GM12878 (cell line): ENCODE data around the gene RETREG3. TPM values are rescaled to one million over a fixed set of nuclear protein-coding genes. Genes with fewer than 3 reads are reported as not detected.
A peak's percentile ranks its signal among the peaks of the same experiment; 100 is the strongest.

ENCODE experiments used
- ATAC-seq: fragments of 200-7000 bp; cut with Tn5 transposase; 3 replicates; pipeline ENCODE4 v1.9.1; 2020; ENCODE audit warnings: mild to moderate bottlenecking, moderate library complexity
- BruUV-seq: library from RNA; stranded (reverse); fragments of 400-500 nt; replicated peaks from 2 replicates; lab custom pipeline; 2021; lab: Mats Ljungman, UMichigan
- CTCF ChIA-PET: fragments of 300-600 bp; sonication (Branson Sonifier 250); formaldehyde crosslinking; extraction: SDS; loops from one replicate; lab custom pipeline; 2021; ENCODE audit warnings: inconsistent platforms; lab: Yijun Ruan, JAX
- POLR2A ChIA-PET: fragments of 350-600 bp; formaldehyde crosslinking; extraction: SDS; loops from one replicate; lab custom pipeline; 2021; ENCODE audit warnings: inconsistent platforms; lab: Charles Lee
- RAD21 ChIA-PET: fragments of 300-600 bp; sonication (Branson Sonifier 250); formaldehyde crosslinking; loops from one replicate; lab custom pipeline; 2023; ENCODE audit warnings: antibody characterized with exemption; ENCODE audit not compliant: unreplicated experiment; lab: Charles Lee
- SMC1A ChIA-PET: fragments of 300-600 bp; sonication (Branson Sonifier 250); formaldehyde crosslinking; loops from one replicate; lab custom pipeline; 2023; ENCODE audit not compliant: unreplicated experiment, uncharacterized antibody; lab: Charles Lee
- DNase-seq: peaks from one replicate; pipeline ENCODE4 v3.0.0-alpha.2; 2011; ENCODE audit warnings: low read depth, low spot score
- FAIRE-seq: peaks from 3 replicates; lab custom pipeline; 2011; peaks lifted over from hg19 to GRCh38; lab: Jason Lieb, UNC
- H2AFZ ChIP-seq: 2 replicates; pipeline ENCODE4 v1.6.0; 2011; ENCODE audit warnings: low read depth, low read length, control low read depth; ENCODE audit not compliant: control insufficient read depth
- H3K27ac ChIP-seq: 2 replicates; pipeline ENCODE4 v1.5.1; 2011; ENCODE audit warnings: control low read depth; ENCODE audit not compliant: control insufficient read depth, insufficient read depth
- H3K27me3 ChIP-seq, 2 experiments: replicated peaks in 1 of 2; 2 replicates each; pipeline versions ENCODE4 v1.6.0 to v1.6.1; 2011; ENCODE audit warnings: low read length in 1 of 2; ENCODE audit not compliant: control insufficient read depth in 2 of 2, insufficient read depth in 2 of 2
- H3K36me3 ChIP-seq, 2 experiments: 2 replicates each; pipeline ENCODE4 v1.5.1; 2011; ENCODE audit warnings: low read length in 1 of 2; ENCODE audit not compliant: control insufficient read depth in 2 of 2, insufficient read depth in 2 of 2
- H3K4me1 ChIP-seq: 2 replicates; pipeline ENCODE4 v1.6.1; 2011; ENCODE audit warnings: mild to moderate bottlenecking, low read length, moderate library complexity, mixed read lengths; ENCODE audit not compliant: control insufficient read depth, insufficient read depth
- H3K4me2 ChIP-seq: 2 replicates; pipeline ENCODE4 v1.6.0; 2011; ENCODE audit warnings: control low read depth; ENCODE audit not compliant: control insufficient read depth, insufficient read depth
- H3K4me3 ChIP-seq: fragments of 200-600 bp; sonication (generic); 2 replicates; pipeline ENCODE4 v1.5.1; 2016
- H3K79me2 ChIP-seq: 2 replicates; pipeline ENCODE4 v1.6.0; 2011; ENCODE audit warnings: low read length; ENCODE audit not compliant: control insufficient read depth, insufficient read depth
- H3K9ac ChIP-seq: 2 replicates; pipeline ENCODE4 v1.8.0; 2011; ENCODE audit warnings: low read length, control low read depth, mixed read lengths; ENCODE audit not compliant: control insufficient read depth, insufficient read depth
- H3K9me3 ChIP-seq: replicated peaks from 3 replicates; pipeline ENCODE4 v1.5.1; 2011; ENCODE audit warnings: mild to moderate bottlenecking, low read length; ENCODE audit not compliant: control insufficient read depth, insufficient read depth
- H4K20me1 ChIP-seq: 2 replicates; pipeline ENCODE4 v1.6.0; 2011; ENCODE audit not compliant: control insufficient read depth, insufficient read depth
- BACH1 ChIP-seq: fragments of 450-650 bp; IDR thresholded peaks from 2 replicates; pipeline ENCODE4 v1.6.1; 2017; ENCODE audit warnings: mild to moderate bottlenecking, borderline replicate concordance
- CBX5 ChIP-seq: sonication (generic); IDR thresholded peaks from 2 replicates; pipeline ENCODE4 v1.6.1; 2016; ENCODE audit warnings: low read depth, moderate library complexity, mild to moderate bottlenecking, inconsistent platforms
- CEBPZ ChIP-seq: fragments of 150-350 bp; IDR thresholded peaks from 2 replicates; pipeline ENCODE4 v1.6.1; 2016; ENCODE audit warnings: low read depth, low read length
- DPF2 ChIP-seq: fragments of 450-650 bp; IDR thresholded peaks from 2 replicates; pipeline ENCODE4 v1.6.1; 2017; ENCODE audit warnings: mild to moderate bottlenecking
- HDGF ChIP-seq: fragments of 450-650 bp; IDR thresholded peaks from 2 replicates; pipeline ENCODE4 v1.6.1; 2016; ENCODE audit warnings: antibody characterized with exemption
- IRF3 ChIP-seq: fragments of 450-650 bp; IDR thresholded peaks from 2 replicates; pipeline ENCODE4 v1.6.1; 2014; ENCODE audit warnings: mild to moderate bottlenecking
- IRF5 ChIP-seq: fragments of 450-650 bp; IDR thresholded peaks from 2 replicates; pipeline ENCODE4 v1.6.1; 2017; ENCODE audit warnings: borderline replicate concordance
- KLF5 ChIP-seq: fragments of 450-650 bp; IDR thresholded peaks from 2 replicates; pipeline ENCODE4 v1.6.1; 2014; ENCODE audit warnings: mild to moderate bottlenecking; ENCODE audit not compliant: partially characterized antibody
- PKNOX1 ChIP-seq: fragments of 450-650 bp; IDR thresholded peaks from 2 replicates; pipeline ENCODE4 v1.6.1; 2016; ENCODE audit warnings: mild to moderate bottlenecking
- POLR2A ChIP-seq: IDR thresholded peaks from 2 replicates; pipeline ENCODE4 v1.6.1; 2011; ENCODE audit warnings: low read depth, mild to moderate bottlenecking, low read length
- RUNX3 ChIP-seq: IDR thresholded peaks from 2 replicates; pipeline ENCODE4 v1.6.1; 2012; ENCODE audit warnings: low read length, inconsistent platforms
- TCF12 ChIP-seq: IDR thresholded peaks from 2 replicates; pipeline ENCODE4 v1.6.1; 2011; ENCODE audit warnings: low read depth, mild to moderate bottlenecking, low read length
- TCF3 ChIP-seq: IDR thresholded peaks from 2 replicates; pipeline ENCODE4 v1.6.1; 2012; ENCODE audit warnings: low read depth, mild to moderate bottlenecking, low read length, borderline replicate concordance; ENCODE audit not compliant: insufficient read depth
- ZNF24 ChIP-seq: fragments of 450-650 bp; IDR thresholded peaks from 2 replicates; pipeline ENCODE4 v1.6.1; 2017; ENCODE audit warnings: antibody characterized with exemption, mild to moderate bottlenecking
- WGBS: methylation state at CpG from one replicate; pipeline ENCODE4 v1.1.6; 2016; ENCODE audit warnings: low lambda C conversion rate; ENCODE audit not compliant: insufficient replicate concordance, insufficient coverage; ENCODE audit errors: missing lambda C conversion rate; 5-methylcytosine and 5-hydroxymethylcytosine counted together
- in situ Hi-C: fragments of 300-500 bp; cut with MboI; formaldehyde crosslinking; loops from 9 replicates; pipeline ENCODE4 v1.14.3; 2018; ENCODE audit warnings: mixed read lengths
- intact Hi-C: fragments of 100-400 bp; cut with micrococcal nuclease; formaldehyde crosslinking; loops from one replicate; pipeline ENCODE4 v1.14.2; 2022; ENCODE audit not compliant: unreplicated experiment
- polyA plus RNA-seq, 11 experiments: library from polyadenylated mRNA; depleted of rRNA in 4 of 11; unstranded in 6 of 11; stranded (reverse) in 5 of 11; fragments of >200 nt; fragmentation: Nextera tagmentation in 4 of 11; fragmentation: Illumina TruSeq in 1 of 11; extraction: Ambion mirVana in 4 of 11; extraction: Trizol in 1 of 11; gene quantifications; 1 replicate in 1 of 11; 2 replicates in 10 of 11; pipeline versions ENCODE4 v1.2.1 to v1.2.3, GENCODE V29; 2011 to 2016; ENCODE audit warnings: inconsistent platforms in 2 of 11, missing spikeins in 2 of 11, low read depth in 1 of 11
- total RNA-seq, 4 experiments: library from RNA; depleted of rRNA in 3 of 4; stranded (reverse); fragments of >200 nt in 3 of 4; fragmentation: Illumina TruSeq in 1 of 4; extraction: Trizol in 1 of 4; gene quantifications; 2 replicates each; pipeline versions ENCODE4 v1.2.1 to v1.2.3, GENCODE V29; 2013 to 2021

Gene RETREG3
- total and polyA plus RNA-seq, 10 of the 15 experiments (the other 5 are each of a cell fraction or from before 2014, with no cell fraction given) = 7.0 to 50.6 (median 27.3) TPM

- DNase-seq = no peak
- Histone ChIP-seq H3K9me3 (no peaks in the 10 kb centered on the region), H3K79me2 (peaks cover 50% of the 10 kb centered on the region), H3K4me2 (peak overlapping the region; percentile 100), H3K4me3 (peak overlapping the region; percentile 76), H3K27ac (peak overlapping the region; percentile 93; the same call in 1 of the 2 replicates), H3K27me3 (no peaks in the 10 kb centered on the region), H3K9ac (peak overlapping the region; percentile 98; the same call in 1 of the 2 replicates), H2AFZ (no peak overlapping the region), H4K20me1 (no peaks in the 10 kb centered on the region), H3K4me1 (peaks cover 24% of the 10 kb centered on the region), H3K36me3 (peaks cover 19% of the 10 kb centered on the region in 2 experiments; a peak in 3 of 4 replicates)
- no peak for FAIRE-seq
- ChIA-PET RAD21 (interaction anchor here (0.8 to 1.4 kb wide), 3 partner anchors 9 to 117 kb away, joined by 3 read pairs; partner anchors contain the start of gene CCR10), POLR2A (interaction anchor here (1.9 kb wide), 1 partner anchor 112 kb away, joined by 4 read pairs; the partner anchor contains the start of gene PLEKHH3), CTCF (interaction anchor here (1.3 to 1.4 kb wide), 2 partner anchors 14 to 15 kb away, joined by 5 to 6 read pairs; partner anchors contain the start of gene PSMC3IP), SMC1A (no interaction called here)
- TF ChIP-seq POLR2A (no peak), TCF12 (no peak), CBX5 (no peak), PKNOX1 (no peak), IRF3 (no peak), KLF5 (no peak), ZNF24 (no peak), RUNX3 (no peak), IRF5 (no peak), BACH1 (no peak), CEBPZ (no peak), TCF3 (no peak), HDGF (no peak), DPF2 (no peak)
- in situ Hi-C loops = no loop called here
- intact Hi-C loops = no loop called here
- no TSS peak for BruUV-seq
- whole genome bisulfite sequencing = 72% methylated on average over 9 of the region's 9 CpGs
- no peak for ATAC-seq
Observed at GRCh38 chr17:42563950-42564349, 45.2 kb downstream of the RETREG3 start.
